Measurements from ENCODE around the gene CYB5B. TPM values are rescaled to one million over a fixed set of nuclear protein-coding genes. Genes with fewer than 3 reads are reported as not detected.
"Not testable (repeated sequence)": the region's sequence is repeated elsewhere in the genome, so short reads cannot be mapped to it uniquely, and the experiment has no call there.

CYB5B gene
- total RNA-seq, 2 experiments from 2014 or later = 160 to 172 TPM

GRCh38 chr16:69410219-69410990 lies 14.0 kb upstream of the CYB5B start:
- no peak for DNase-seq
- CTCF ChIA-PET = interaction anchor here (1.1 to 1.2 kb wide), 2 partner anchors 14 to 164 kb away, joined by 3 to 4 read pairs; no protein-coding TSS in a partner anchor
- no peak overlapping the region for H3K27ac Mint-ChIP-seq

GRCh38 chr16:69411064-69411985 lies 13.1 kb upstream of the CYB5B start:
- CTCF ChIA-PET = interaction anchor here (1.2 kb wide), 1 partner anchor 15 kb away, joined by 4 read pairs; no protein-coding TSS in a partner anchor
- H3K27ac Mint-ChIP-seq = no peak overlapping the region
- no peak overlapping the region for H3K4me3 Mint-ChIP-seq

More at GRCh38 chr16:69410219-69410990, 14.0 kb upstream of the CYB5B start:
- no peaks in the 10 kb centered on the region for H3K27me3 Mint-ChIP-seq (ENCODE audit: low read depth)
- intact Hi-C loops (cut with micrococcal nuclease) = no loop called here
- H3K36me3 Mint-ChIP-seq (ENCODE audit: low read depth) = no peaks in the 10 kb centered on the region
- H3K4me1 Mint-ChIP-seq (ENCODE audit: low read depth) = peaks cover 14% of the 10 kb centered on the region
- no peaks in the 10 kb centered on the region for H3K9me3 Mint-ChIP-seq
- H3K4me3 Mint-ChIP-seq = no peak overlapping the region

GRCh38 chr16:69412287-69412686 lies 12.1 kb upstream of the CYB5B start:
- Mint-ChIP-seq H3K4me1 (ENCODE audit: low read depth) (peaks cover 14% of the 10 kb centered on the region), H3K36me3 (ENCODE audit: low read depth) (no peaks in the 10 kb centered on the region), H3K9me3 (no peaks in the 10 kb centered on the region), H3K4me3 (no peak overlapping the region), H3K27ac (no peak overlapping the region), H3K27me3 (ENCODE audit: low read depth) (no peaks in the 10 kb centered on the region)
- no peak for DNase-seq
- CTCF ChIA-PET = interaction anchor here (0.7 kb wide), 1 partner anchor 22 kb away, joined by 3 read pairs; no protein-coding TSS in a partner anchor
- intact Hi-C loops (cut with micrococcal nuclease) = no loop called here

More at GRCh38 chr16:69411064-69411985, 13.1 kb upstream of the CYB5B start:
- peaks cover 14% of the 10 kb centered on the region for H3K4me1 Mint-ChIP-seq (ENCODE audit: low read depth)
- no peak for DNase-seq
- no peaks in the 10 kb centered on the region for H3K36me3 Mint-ChIP-seq (ENCODE audit: low read depth)
- no peaks in the 10 kb centered on the region for H3K9me3 Mint-ChIP-seq
- H3K27me3 Mint-ChIP-seq (ENCODE audit: low read depth) = no peaks in the 10 kb centered on the region
- intact Hi-C loops (cut with micrococcal nuclease) = no loop called here

DNA sequence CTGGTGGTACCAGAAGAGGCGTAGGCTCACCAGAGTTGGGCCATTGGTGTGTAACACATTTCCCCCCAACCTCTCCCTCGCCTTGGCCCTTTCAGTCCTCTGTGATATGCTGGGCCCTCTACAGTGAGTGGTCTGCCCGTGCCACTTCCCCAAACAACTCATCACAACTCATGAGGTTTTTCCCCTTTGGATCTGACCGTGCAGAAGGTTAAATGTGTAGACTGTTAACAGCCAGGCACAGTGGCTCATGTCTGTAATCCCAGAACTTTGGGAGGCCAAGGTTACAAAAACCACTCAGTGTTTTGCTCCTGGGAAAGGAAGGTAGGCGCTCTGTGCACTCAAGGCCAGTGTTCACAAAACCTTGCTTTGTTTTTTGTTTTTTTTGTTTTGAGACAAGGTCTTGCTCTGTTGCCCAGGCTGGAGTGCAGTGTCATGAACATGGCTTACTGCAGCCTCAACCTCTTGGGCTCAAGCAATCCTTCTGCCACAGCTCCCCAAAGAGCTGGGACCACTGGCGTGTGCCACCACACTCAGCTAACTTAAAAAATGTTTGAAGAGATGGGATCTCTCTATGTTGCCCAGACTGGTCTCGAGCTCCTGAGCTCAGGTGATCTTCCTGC lies 11.3 kb upstream of the CYB5B start:
- no peaks in the 10 kb centered on the region for H3K27me3 Mint-ChIP-seq (ENCODE audit: low read depth)
- H3K4me3 Mint-ChIP-seq = no peak overlapping the region
- H3K4me1 Mint-ChIP-seq (ENCODE audit: low read depth) = peaks cover 14% of the 10 kb centered on the region
- CTCF ChIA-PET = interaction anchor here (0.7 to 1.0 kb wide), 3 partner anchors 34 to 170 kb away, joined by 3 to 4 read pairs (median 3); no protein-coding TSS in a partner anchor
- DNase-seq = no peak
- intact Hi-C loops (cut with micrococcal nuclease) = no loop called here
- no peak overlapping the region for H3K27ac Mint-ChIP-seq
- no peaks in the 10 kb centered on the region for H3K9me3 Mint-ChIP-seq
- no peaks in the 10 kb centered on the region for H3K36me3 Mint-ChIP-seq (ENCODE audit: low read depth)

DNA sequence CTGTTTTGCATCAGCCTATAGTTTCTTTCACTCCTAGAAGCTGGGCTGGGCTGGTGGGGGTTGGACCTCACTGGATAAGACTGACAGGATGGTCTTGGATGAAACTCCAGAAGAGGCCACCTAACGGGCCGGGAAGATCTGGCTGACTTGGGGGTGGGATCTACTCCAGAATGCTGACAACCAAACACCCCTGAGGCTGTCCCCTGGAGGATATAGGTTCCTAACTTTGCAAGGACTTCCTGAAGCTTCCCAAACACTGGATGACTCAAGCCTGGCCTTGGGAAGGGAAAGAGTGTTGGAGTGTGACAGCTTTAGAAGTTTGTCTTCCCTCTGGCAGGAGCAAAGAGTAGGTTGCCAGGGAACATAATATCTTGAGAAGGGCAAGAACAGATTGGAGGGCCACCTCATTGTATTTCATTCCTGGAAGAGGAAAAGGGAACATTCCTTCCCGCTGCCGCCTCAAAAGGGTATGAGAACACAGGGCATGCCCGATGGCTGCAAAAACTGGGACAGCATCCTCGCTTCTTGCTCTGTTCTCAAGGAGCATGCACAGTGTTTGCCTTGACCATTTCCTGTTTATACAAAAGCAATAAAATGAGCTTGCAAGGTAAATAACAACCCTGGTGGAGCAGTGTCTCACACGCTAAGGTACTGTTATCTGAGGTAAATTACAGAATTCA lies 6.8 kb upstream of the CYB5B start:
- peaks cover 3% of the 10 kb centered on the region for H3K4me1 Mint-ChIP-seq (ENCODE audit: low read depth)
- H3K27me3 Mint-ChIP-seq (ENCODE audit: low read depth) = no peaks in the 10 kb centered on the region
- H3K9me3 Mint-ChIP-seq = no peaks in the 10 kb centered on the region
- no peak overlapping the region for H3K4me3 Mint-ChIP-seq
- no peak overlapping the region for H3K27ac Mint-ChIP-seq
- intact Hi-C loops (cut with micrococcal nuclease) = no loop called here
- CTCF ChIA-PET = interaction anchor here (0.6 kb wide), 1 partner anchor 1175 kb away, joined by 4 read pairs; no protein-coding TSS in a partner anchor
- H3K36me3 Mint-ChIP-seq (ENCODE audit: low read depth) = no peaks in the 10 kb centered on the region
- no peak for DNase-seq

DNA sequence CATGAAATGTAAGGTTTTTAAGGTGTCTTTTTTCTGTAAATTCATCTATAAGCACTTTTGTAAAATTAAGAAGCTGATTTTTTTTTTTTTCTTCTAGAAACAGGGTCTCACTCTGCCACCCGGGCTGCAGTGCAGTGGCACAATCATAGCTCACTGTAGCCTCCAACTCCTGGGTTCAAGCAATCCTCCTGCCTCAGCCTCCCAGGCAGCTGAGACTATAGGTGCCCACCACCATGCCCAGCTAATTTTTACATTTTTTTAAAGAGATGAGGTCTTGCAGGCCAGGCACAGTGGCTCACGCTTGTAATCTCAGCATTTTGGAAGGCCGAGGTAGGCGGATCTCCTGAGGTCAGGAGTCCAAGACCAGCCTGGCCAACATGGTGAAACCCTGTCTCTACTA lies 4.5 kb upstream of the CYB5B start:
- no peak for DNase-seq
- CTCF ChIA-PET = interaction anchor here (1.6 to 1.8 kb wide), 2 partner anchors 11 to 24 kb away, joined by 4 read pairs; no protein-coding TSS in a partner anchor
- peaks cover 14% of the 10 kb centered on the region for H3K4me1 Mint-ChIP-seq (ENCODE audit: low read depth)
- H3K27me3 Mint-ChIP-seq (ENCODE audit: low read depth) = no peaks in the 10 kb centered on the region
- no peak overlapping the region for H3K4me3 Mint-ChIP-seq
- H3K36me3 Mint-ChIP-seq (ENCODE audit: low read depth) = peaks cover 4% of the 10 kb centered on the region
- H3K9me3 Mint-ChIP-seq = no peaks in the 10 kb centered on the region
- intact Hi-C loops (cut with micrococcal nuclease) = no loop called here
- no peak overlapping the region for H3K27ac Mint-ChIP-seq

DNA sequence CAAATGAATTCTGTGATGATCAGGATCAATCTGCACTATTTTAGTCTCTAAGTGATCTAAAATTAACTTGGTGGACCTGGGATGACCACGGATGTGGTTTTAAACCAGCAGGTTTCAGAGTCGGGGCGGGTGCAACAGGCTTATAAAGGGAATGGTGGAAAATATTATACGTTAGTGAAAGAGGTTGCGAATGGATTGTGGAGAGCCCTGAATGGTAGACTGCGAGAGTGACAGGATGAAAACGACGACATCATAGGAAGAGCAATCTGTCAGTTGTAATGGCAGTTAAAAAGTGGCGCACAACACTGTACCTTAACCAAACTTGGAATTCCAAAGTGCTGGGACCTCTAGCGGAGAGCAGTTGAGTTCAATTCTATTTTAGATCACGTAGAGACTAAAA lies 1.2 kb upstream of the CYB5B start:
- intact Hi-C loops (cut with micrococcal nuclease) = no loop called here
- Mint-ChIP-seq H3K4me1 (ENCODE audit: low read depth) (peaks cover 31% of the 10 kb centered on the region), H3K27me3 (ENCODE audit: low read depth) (no peaks in the 10 kb centered on the region), H3K4me3 (peak overlapping the region; percentile 95), H3K36me3 (ENCODE audit: low read depth) (peaks cover 20% of the 10 kb centered on the region), H3K27ac (no peak overlapping the region), H3K9me3 (no peaks in the 10 kb centered on the region)
- no peak for DNase-seq
- CTCF ChIA-PET = no interaction called here

DNA sequence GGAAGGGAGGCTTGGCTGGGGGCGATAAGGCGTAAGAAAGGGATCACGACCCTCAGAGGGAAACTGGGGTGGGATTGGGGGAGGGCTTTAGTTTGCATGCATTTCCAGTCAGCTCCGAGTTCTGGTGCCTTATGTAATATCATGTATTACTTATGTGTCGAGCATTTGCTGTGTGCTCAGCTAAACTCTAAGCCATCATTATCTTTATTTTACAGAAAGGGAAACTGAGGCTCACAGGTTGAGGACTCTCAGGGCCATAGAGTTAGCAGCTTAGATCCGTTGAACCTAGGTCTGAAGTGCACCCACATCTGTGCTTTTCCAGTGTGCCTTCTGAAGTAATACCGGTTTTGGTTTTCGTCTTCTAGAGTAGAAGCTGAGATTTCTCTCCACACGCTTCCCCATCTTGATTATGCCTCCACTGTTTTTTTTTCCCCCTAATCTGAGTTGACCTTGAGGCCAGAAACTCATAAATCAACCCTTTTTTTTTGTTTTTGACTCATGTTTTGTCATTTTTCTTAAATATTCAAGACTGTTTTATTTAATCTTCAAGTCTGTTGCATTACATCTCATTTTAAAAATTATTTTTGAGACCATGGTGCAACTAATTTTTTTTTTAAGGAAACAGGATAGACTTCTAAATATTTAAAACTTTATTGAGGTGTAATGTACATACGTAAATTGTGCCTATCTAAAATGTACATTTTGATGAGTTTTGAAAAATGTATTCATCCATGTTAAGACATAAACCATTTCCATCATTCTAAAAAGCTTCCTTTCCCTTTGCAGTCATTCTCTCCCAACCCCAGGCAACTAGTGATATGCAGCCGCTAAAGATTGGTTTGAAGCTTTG lies 741 bp downstream of the CYB5B start:
- Mint-ChIP-seq H3K27me3 (ENCODE audit: low read depth) (no peaks in the 10 kb centered on the region), H3K9me3 (peaks cover 7% of the 10 kb centered on the region), H3K36me3 (ENCODE audit: low read depth) (peaks cover 37% of the 10 kb centered on the region), H3K4me1 (ENCODE audit: low read depth) (peaks cover 47% of the 10 kb centered on the region), H3K27ac (peak overlapping the region; percentile 93), H3K4me3 (peak overlapping the region; percentile 95)
- DNase-seq = no peak
- intact Hi-C loops (cut with micrococcal nuclease) = loop anchor here (1.0 kb wide), 6 partner anchors 7 to 329 kb away; partner anchors contain the start of gene NOB1
- CTCF ChIA-PET = interaction anchor here (1.0 kb wide), 1 partner anchor 36 kb away, joined by 3 read pairs; no protein-coding TSS in a partner anchor

DNA sequence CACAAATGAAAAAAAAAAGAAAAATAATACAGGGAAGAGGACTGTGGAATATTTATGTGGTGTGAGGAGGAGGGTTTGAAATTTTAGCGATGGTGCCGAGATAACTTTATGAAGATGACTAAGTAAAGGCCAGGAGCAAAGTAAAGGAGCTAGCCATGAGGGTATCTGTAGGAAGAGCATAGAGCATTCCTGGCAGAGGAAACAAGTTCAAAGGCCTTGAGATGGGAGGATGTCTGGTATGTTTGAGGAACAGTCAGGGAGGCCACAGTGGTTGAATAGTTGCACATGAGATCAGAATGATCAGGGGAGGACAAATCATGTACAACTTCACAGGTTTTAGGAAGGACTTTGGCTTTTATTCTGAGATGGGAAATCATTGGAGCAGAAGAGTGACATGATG lies 4.2 kb downstream of the CYB5B start:
- DNase-seq = no peak
- intact Hi-C loops (cut with micrococcal nuclease) = no loop called here
- H3K4me3 Mint-ChIP-seq = no peak overlapping the region
- peaks cover 51% of the 10 kb centered on the region for H3K36me3 Mint-ChIP-seq (ENCODE audit: low read depth)
- H3K27me3 Mint-ChIP-seq (ENCODE audit: low read depth) = no peaks in the 10 kb centered on the region
- no peak overlapping the region for H3K27ac Mint-ChIP-seq
- H3K9me3 Mint-ChIP-seq = peaks cover 7% of the 10 kb centered on the region
- peaks cover 60% of the 10 kb centered on the region for H3K4me1 Mint-ChIP-seq (ENCODE audit: low read depth)
- CTCF ChIA-PET = no interaction called here

GRCh38 chr16:69429058-69429640 lies 4.7 kb downstream of the CYB5B start:
- CTCF ChIA-PET; H3K9me3 Mint-ChIP-seq; DNase-seq; H3K27me3 Mint-ChIP-seq (ENCODE audit: low read depth); H3K4me3 Mint-ChIP-seq; H3K27ac Mint-ChIP-seq; intact Hi-C loops (cut with micrococcal nuclease): not testable (repeated sequence)
- peaks cover 62% of the 10 kb centered on the region for H3K4me1 Mint-ChIP-seq (ENCODE audit: low read depth)
- H3K36me3 Mint-ChIP-seq (ENCODE audit: low read depth) = peaks cover 53% of the 10 kb centered on the region

Data from activated naive CD4-positive, alpha-beta T cell treated with anti-CD3 and anti-CD28 coated beads for 36 hours (primary cell).